Measurements from ENCODE around the gene DCXR. TPM values are rescaled to one million over a fixed set of nuclear protein-coding genes. Genes with fewer than 3 reads are reported as not detected.

The DCXR gene
- total RNA-seq (2012; rRNA removed) (36.6 and 36.9 TPM in 2 replicates), polyA plus RNA-seq (2012; rRNA removed) (129 and 139 TPM in 2 replicates), Bru-seq, nascent RNA (percentile 53 among the genes with signal in this experiment), BruChase-seq, experiment 1, labeled RNA remaining after a 6-hour chase (percentile 51 among the genes with signal in this experiment), BruChase-seq, experiment 2, labeled RNA remaining after a 2-hour chase (percentile 52 among the genes with signal in this experiment)
- polyA plus RNA-seq (2012; cell fraction: cytosol; rRNA removed): 135 and 154 TPM in 2 replicates
- 94.9 and 309 TPM in 2 replicates for polyA plus RNA-seq (2012; cell fraction: nucleus; rRNA removed; ENCODE audit: low replicate concordance)
- long read RNA-seq, transcript DCXR-201 (8 exons, 887 nt): major isoform, 9 of 36 reads
- long read RNA-seq, partial matches to known transcripts: 9 of 36 reads
- long read RNA-seq, other reads (novel, unspliced or antisense): 10 of 36 reads

GRCh38 chr17:82037092-82037888 is at the start of gene DCXR:
TSS of gene DCXR (minus strand) at chr17:82037697. CDS start at chr17:82037682, 15 bp downstream.
- H2AK5ac ChIP-seq (ENCODE audit: low read depth, low read length): peak within 1 kb of the TSS; percentile 33; the same call in 1 of the 2 replicates
- peak within 1 kb of the TSS; percentile 97 for H3K4me2 ChIP-seq (ENCODE audit: low read depth, low read length)
- no peaks in the 10 kb centered on the region for H3K27me3 ChIP-seq (ENCODE audit: control insufficient read depth, insufficient read depth, low read length)
- ATAC-seq (ENCODE audit: low read depth) (peak; percentile 98), DNase-seq (peak; percentile 90)
- peak within 1 kb of the TSS; percentile 96 for H2AFZ ChIP-seq (replicated peaks; ENCODE audit: low read length, poor library complexity)
- H2BK20ac ChIP-seq (ENCODE audit: low read depth, low read length): no peak within 1 kb of the TSS
- H3K9ac ChIP-seq (ENCODE audit: low read depth, low read length): peak within 1 kb of the TSS; percentile 61
- no peak within 1 kb of the TSS for H3K18ac ChIP-seq (ENCODE audit: low read depth, low read length)
- peak within 1 kb of the TSS; percentile 65 for H3K27ac ChIP-seq (ENCODE audit: insufficient read depth, low read length)
- H3K9me1 ChIP-seq (ENCODE audit: insufficient read depth, low read length): 0 out of 2 replicates have a peak, but pooled peaks cover 7% of the 10 kb centered on the region
- H3K36me3 ChIP-seq (ENCODE audit: control insufficient read depth, insufficient read depth, low read length): no peaks in the 10 kb centered on the region
- dilution Hi-C loops (cut with HindIII; ENCODE audit: low sequenced_read_pairs, unreplicated experiment) (no loop called here), in situ Hi-C loops (cut with MboI; ENCODE audit: low sequenced_read_pairs) (no loop called here), intact Hi-C loops (cut with micrococcal nuclease) (loop anchor here (2.0 to 10.0 kb wide), 2 partner anchors 62 to 288 kb away; partner anchors contain the start of gene FASN)
- H3K4me3 ChIP-seq (ENCODE audit: insufficient read depth, low read depth, low read length): peak within 1 kb of the TSS; percentile 54
- H3K4ac ChIP-seq (ENCODE audit: low read depth, low read length): peak within 1 kb of the TSS; percentile 22
- H3K56ac ChIP-seq (ENCODE audit: extremely low read depth, insufficient read depth, low read length): peak within 1 kb of the TSS; percentile 48; the same call in 1 of the 2 replicates
- peaks cover 7% of the 10 kb centered on the region for H3K4me1 ChIP-seq (ENCODE audit: control insufficient read depth, insufficient read depth, low read length)
- CTCF ChIA-PET: interaction anchor here (0.5 to 1.7 kb wide), 4 partner anchors 14 to 78 kb away, joined by 3 to 7 read pairs (median 4); partner anchors contain the start of genes CENPX and LRRC45
- H3K23ac ChIP-seq (ENCODE audit: low read depth, low read length): peak within 1 kb of the TSS; percentile 33; the same call in 1 of the 2 replicates
- H2AK9ac ChIP-seq (replicated peaks; ENCODE audit: low read depth, low read length, poor library complexity): peak within 1 kb of the TSS; percentile 97
- peak within 1 kb of the TSS; percentile 72; the same call in 1 of the 2 replicates for H3K14ac ChIP-seq (replicated peaks; ENCODE audit: low read depth, low read length)
- no peak within 1 kb of the TSS for H2BK120ac ChIP-seq (ENCODE audit: low read depth, low read length)
- BruUV-seq (replicated peaks): no TSS peak
- H4K91ac ChIP-seq (ENCODE audit: insufficient read depth, low read depth, low read length): no peak within 1 kb of the TSS
- peak within 1 kb of the TSS; percentile 79 for H2BK5ac ChIP-seq (ENCODE audit: low read depth, low read length, poor library complexity, severe bottlenecking)
- H3K9me3 ChIP-seq (ENCODE audit: control insufficient read depth, insufficient read depth, low read length): no peaks in the 10 kb centered on the region
- H4K20me1 ChIP-seq (ENCODE audit: insufficient read depth, low read length): peaks cover 5% of the 10 kb centered on the region
- 0% methylated on average over 47 of the region's 92 CpGs; no CpG with 5 or more reads in 1 of the 2 experiments for WGBS, 2 experiments (ENCODE audit: extremely low coverage in 2 of 2, insufficient read length in 1 of 2)
- H4K5ac ChIP-seq (ENCODE audit: low read depth, low read length): no peak within 1 kb of the TSS; the same call in 1 of the 2 replicates
- POLR2A ChIA-PET (ENCODE audit: unreplicated experiment): interaction anchor here (0.6 kb wide), 1 partner anchor 61 kb away, joined by 4 read pairs; the partner anchor contains the start of gene FASN
- H2BK15ac ChIP-seq (ENCODE audit: low read depth, low read length): no peak within 1 kb of the TSS
- H4K8ac ChIP-seq (ENCODE audit: low read depth in 2 of 2, low read length in 2 of 2): peak within 1 kb of the TSS in 1 of 2 experiments; percentile 78; a peak in 2 of 4 replicates
- H3K79me1 ChIP-seq (ENCODE audit: low read depth in 1 of 2, low read length in 2 of 2): peaks cover 7 to 12% of the 10 kb centered on the region in 2 experiments
- TF ChIP-seq MAZ (IDR thresholded peaks at IDR 0.05; ENCODE audit: borderline replicate concordance, low read depth, low read length): peak; percentile 66; the same call in 1 of the 2 replicates
- no peak for TF ChIP-seq RCOR1 (IDR thresholded peaks at IDR 0.05; ENCODE audit: insufficient replicate concordance, low read length)
- TF ChIP-seq RFX5 (IDR thresholded peaks at IDR 0.05; ENCODE audit: low read depth, low read length): no peak
- peak; percentile 43; the same call in 1 of the 2 replicates for TF ChIP-seq BHLHE40 (IDR thresholded peaks at IDR 0.05; ENCODE audit: low read depth, low read length)
- no peak for TF ChIP-seq USF2 (IDR thresholded peaks at IDR 0.05; ENCODE audit: low read depth, low read length)
- peak; percentile 54; the same call in 1 of the 2 replicates for TF ChIP-seq MXI1 (IDR thresholded peaks at IDR 0.05; ENCODE audit: borderline replicate concordance, low read depth, low read length)
- TF ChIP-seq MAFK (IDR thresholded peaks at IDR 0.05; ENCODE audit: low read depth, low read length): no peak
- 0 out of 2 replicates have a peak, but pooled peaks have one; percentile 5 for TF ChIP-seq SMC3 (IDR thresholded peaks at IDR 0.05; ENCODE audit: low read depth, low read length)
- no peak for TF ChIP-seq CHD1 (IDR thresholded peaks at IDR 0.05; ENCODE audit: low read depth, low read length)
- no peak for TF ChIP-seq NFE2L2 (IDR thresholded peaks at IDR 0.05; ENCODE audit: low read depth, low read length)
- no peak for TF ChIP-seq FOS (IDR thresholded peaks at IDR 0.05; ENCODE audit: low read depth, low read length)
- TF ChIP-seq POLR2A (IDR thresholded peaks at IDR 0.05; ENCODE audit: low read depth, low read length): peak; percentile 60

Measured in IMR-90 (cell line).